Vagina (tissue), 2 donors: ENCODE data around the gene SPIB.

Experiments
- POLR2A ChIP-seq, 2 donors: fragments of 450-650 bp; IDR thresholded peaks; one replicate each; pipeline ENCODE4 v1.6.1; 2017; ENCODE audit warnings: antibody characterized with exemption in 2 of 2, mild to moderate bottlenecking in 2 of 2, moderate library complexity in 2 of 2
- POLR2AphosphoS5 ChIP-seq, 2 donors: sonication (generic); formaldehyde crosslinking; IDR thresholded peaks; one replicate each; pipeline ENCODE4 v1.9.0; 2017; ENCODE audit warnings: antibody characterized with exemption in 2 of 2, mild to moderate bottlenecking in 2 of 2, low read depth in 1 of 2; ENCODE audit not compliant: insufficient read depth in 1 of 2
- TF ChIP-seq, protein P1 (sequence below), 3 experiments: fragments of 450-650 bp in 2 of 3; fragments of 200-600 bp in 1 of 3; sonication (generic) in 1 of 3; IDR thresholded peaks; one replicate each; pipeline ENCODE4 v1.5.1; 2017 to 2019; ENCODE audit warnings: antibody characterized with exemption in 3 of 3, mild to moderate bottlenecking in 2 of 3, moderate library complexity in 2 of 3

DNA sequence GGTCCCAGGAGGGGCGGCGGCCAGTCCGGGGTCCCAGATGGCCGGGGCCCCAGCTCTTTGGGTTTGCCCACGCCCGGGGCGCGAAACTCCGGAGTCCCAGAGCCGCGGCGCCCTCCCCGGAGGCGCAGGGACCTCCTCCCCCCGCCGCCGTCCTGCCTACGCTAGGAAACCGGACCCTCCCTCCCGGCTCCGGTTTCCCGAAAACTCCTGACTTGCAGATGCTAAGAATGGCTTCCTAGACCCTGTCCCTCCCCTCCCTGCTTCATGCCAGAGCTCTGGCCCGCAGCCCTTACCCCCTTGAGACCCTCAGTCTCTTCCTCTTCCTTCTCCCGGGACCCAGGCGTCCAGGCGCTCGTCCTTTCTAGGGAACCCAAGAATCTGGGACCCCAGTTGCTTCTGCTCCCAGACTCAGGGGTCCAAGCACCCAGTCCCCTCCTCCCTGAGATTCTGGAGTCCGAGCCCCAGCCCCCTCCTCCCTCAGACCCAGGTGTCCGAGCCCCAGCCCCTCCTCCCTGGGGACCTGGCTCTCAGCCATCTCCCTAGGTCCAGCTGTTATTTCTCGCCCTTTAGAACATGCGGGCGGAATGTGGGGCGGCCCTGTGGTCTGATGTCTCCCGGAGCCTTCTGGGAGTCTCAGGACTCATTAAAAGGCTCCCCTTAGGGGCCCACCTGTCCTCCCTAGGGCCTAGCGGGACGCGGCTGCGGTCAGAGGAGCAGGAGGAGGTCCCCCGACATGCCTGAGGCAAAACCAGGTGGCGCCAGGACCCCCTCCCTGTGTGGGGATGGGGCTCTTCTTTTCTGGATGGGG lies 13.7 kb downstream of the SPIB start, which contains the start of gene MYBPC2:
- TF ChIP-seq, protein P1, sequence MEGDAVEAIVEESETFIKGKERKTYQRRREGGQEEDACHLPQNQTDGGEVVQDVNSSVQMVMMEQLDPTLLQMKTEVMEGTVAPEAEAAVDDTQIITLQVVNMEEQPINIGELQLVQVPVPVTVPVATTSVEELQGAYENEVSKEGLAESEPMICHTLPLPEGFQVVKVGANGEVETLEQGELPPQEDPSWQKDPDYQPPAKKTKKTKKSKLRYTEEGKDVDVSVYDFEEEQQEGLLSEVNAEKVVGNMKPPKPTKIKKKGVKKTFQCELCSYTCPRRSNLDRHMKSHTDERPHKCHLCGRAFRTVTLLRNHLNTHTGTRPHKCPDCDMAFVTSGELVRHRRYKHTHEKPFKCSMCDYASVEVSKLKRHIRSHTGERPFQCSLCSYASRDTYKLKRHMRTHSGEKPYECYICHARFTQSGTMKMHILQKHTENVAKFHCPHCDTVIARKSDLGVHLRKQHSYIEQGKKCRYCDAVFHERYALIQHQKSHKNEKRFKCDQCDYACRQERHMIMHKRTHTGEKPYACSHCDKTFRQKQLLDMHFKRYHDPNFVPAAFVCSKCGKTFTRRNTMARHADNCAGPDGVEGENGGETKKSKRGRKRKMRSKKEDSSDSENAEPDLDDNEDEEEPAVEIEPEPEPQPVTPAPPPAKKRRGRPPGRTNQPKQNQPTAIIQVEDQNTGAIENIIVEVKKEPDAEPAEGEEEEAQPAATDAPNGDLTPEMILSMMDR (IDR thresholded peaks at IDR 0.05), result no peak
- no peak for TF ChIP-seq POLR2A (IDR thresholded peaks at IDR 0.05)
- no peak for TF ChIP-seq POLR2AphosphoS5 (IDR thresholded peaks at IDR 0.05; ENCODE audit: insufficient read depth in 1 of 2, low read depth in 1 of 2)
